ENCODE results near the gene ARHGAP19. TPM values are rescaled to one million over a fixed set of nuclear protein-coding genes. Genes with fewer than 3 reads are reported as not detected.
A peak's percentile ranks its signal among the peaks of the same experiment; 100 is the strongest.

Gene ARHGAP19
- total RNA-seq, 3 donors from 2014 or later = 5.9 to 10.7 (median 8.8) TPM

DNA sequence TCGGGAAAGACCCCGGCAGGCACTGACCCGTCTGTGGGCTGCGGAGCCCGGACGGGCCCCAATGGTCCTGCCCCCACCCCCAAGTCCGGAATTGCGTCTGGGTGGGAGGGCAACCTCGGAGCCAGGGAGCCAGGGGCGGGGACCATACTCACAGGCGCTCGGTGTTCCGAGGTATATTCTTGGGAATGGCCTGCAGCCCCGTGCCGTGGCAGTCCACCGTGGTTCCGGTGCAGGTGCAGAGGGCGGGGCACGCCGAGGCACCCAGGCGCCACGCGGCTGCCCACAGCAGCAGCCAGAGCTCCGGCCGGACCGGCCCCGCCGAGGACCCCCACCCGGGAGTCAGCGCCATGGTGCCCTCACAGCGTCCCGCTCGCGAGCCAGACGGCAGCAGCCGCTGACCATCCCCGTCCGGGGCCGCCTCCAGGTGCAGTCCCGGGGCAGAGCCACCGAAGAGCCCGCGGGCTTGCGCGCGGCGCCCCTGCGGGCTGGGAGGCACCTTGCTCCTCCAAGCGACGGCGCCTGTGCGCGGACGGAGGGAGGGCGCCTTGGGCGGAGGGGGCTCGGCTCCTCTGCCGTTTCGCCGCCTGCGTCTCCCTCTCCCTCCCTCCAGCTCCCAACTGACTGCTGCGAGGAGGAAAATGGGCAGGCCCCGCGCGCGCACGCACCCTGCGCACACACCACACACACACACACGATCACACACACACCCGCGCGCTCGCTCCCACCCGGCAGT, 106.9 kb downstream of the ARHGAP19 start, which contains the start of gene SLIT1:
Gene SLIT1, minus strand, starts transcription at position 634 of the 733 bp plus-strand sequence. Its CDS starts 285 bp downstream, at position 349.
- peaks cover 5% of the 10 kb centered on the region for H3K4me1 ChIP-seq (ENCODE audit: low read depth)
- TF ChIP-seq, protein P1, sequence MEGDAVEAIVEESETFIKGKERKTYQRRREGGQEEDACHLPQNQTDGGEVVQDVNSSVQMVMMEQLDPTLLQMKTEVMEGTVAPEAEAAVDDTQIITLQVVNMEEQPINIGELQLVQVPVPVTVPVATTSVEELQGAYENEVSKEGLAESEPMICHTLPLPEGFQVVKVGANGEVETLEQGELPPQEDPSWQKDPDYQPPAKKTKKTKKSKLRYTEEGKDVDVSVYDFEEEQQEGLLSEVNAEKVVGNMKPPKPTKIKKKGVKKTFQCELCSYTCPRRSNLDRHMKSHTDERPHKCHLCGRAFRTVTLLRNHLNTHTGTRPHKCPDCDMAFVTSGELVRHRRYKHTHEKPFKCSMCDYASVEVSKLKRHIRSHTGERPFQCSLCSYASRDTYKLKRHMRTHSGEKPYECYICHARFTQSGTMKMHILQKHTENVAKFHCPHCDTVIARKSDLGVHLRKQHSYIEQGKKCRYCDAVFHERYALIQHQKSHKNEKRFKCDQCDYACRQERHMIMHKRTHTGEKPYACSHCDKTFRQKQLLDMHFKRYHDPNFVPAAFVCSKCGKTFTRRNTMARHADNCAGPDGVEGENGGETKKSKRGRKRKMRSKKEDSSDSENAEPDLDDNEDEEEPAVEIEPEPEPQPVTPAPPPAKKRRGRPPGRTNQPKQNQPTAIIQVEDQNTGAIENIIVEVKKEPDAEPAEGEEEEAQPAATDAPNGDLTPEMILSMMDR (IDR thresholded peaks at IDR 0.05) = no peak
- intact Hi-C loops (cut with DNase I, micrococcal nuclease) = no loop called here
- ATAC-seq (peak; percentile 12), DNase-seq (no peak)
- H3K9me3 ChIP-seq = no peaks in the 10 kb centered on the region
- H3K36me3 ChIP-seq (ENCODE audit: low read depth) = no peaks in the 10 kb centered on the region
- H3K4me3 ChIP-seq = no peak within 1 kb of the TSS

- peaks cover 5% of the 10 kb centered on the region for H3K4me1 ChIP-seq (ENCODE audit: low read depth)
- H3K9me3 ChIP-seq = no peaks in the 10 kb centered on the region
- ATAC-seq (no peak), DNase-seq (no peak)
- H3K36me3 ChIP-seq (ENCODE audit: low read depth) = no peaks in the 10 kb centered on the region
- H3K4me3 ChIP-seq = no peak overlapping the region
- intact Hi-C loops (cut with DNase I, micrococcal nuclease) = no loop called here
- TF ChIP-seq, protein P1 (IDR thresholded peaks at IDR 0.05) = no peak
Measured at GRCh38 chr10:97184971-97185325, 107.5 kb downstream of the ARHGAP19 start.

DNA sequence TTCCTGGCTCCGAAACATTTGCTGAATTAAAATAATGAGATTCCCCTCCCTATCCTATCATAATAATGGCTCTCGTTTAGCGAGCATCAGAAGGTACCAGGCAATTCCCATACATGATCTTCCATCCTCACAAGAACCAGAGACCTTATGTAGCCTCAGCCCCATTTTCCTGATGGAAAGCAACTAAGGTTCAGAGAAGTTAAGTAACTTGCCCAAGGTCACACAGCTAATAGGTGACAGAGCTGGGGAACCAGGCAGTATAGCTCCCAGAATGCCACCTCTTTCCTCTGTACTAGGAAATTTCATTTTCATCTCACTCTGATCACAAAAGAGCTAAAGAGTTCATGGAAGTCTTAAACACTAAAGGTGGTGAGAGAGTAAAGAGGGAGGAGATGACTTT, 109.1 kb downstream of the ARHGAP19 start:
- DNase-seq (no peak), ATAC-seq (no peak)
- TF ChIP-seq, protein P1 (IDR thresholded peaks at IDR 0.05) = no peak
- Histone ChIP-seq H3K9me3 (no peaks in the 10 kb centered on the region), H3K36me3 (ENCODE audit: low read depth) (no peaks in the 10 kb centered on the region), H3K4me1 (ENCODE audit: low read depth) (peaks cover 5% of the 10 kb centered on the region), H3K4me3 (no peak overlapping the region)
- intact Hi-C loops (cut with DNase I, micrococcal nuclease) = no loop called here

DNA sequence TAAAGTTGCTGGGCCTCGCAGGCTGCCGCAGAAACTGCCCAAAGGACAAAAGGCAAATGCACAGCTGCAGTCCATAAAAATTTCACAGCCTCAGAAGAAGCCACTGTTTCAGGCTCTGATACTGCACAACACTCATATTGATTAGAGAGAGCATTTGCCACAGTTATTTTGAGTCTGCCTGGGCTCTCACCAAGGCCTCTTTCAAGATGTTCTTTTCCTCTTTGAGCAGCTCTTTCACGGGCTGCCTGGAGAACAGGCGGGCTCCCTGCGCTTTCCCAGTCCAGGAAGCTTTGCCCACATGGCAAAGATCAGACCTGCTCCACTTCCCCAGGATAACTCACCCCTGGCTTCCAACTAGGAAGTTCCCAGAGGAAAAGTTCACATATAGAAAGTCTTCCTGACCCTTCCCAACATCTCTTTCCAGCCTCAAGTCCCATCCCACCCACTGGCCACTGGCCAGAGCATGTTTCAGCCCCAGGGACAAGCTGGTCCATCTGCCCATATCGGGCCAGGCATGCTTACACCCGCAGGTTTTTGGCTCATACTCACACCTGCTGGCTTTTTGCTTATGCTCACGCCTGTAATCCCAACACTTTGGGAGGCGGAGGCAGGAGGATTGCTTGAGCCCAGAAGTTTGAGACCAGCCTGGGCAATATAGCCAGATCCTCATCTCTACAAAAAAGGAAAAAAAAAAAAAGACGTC, 110.0 kb downstream of the ARHGAP19 start:
- Histone ChIP-seq H3K4me1 (ENCODE audit: low read depth) (peaks cover 5% of the 10 kb centered on the region), H3K4me3 (no peak overlapping the region), H3K9me3 (no peaks in the 10 kb centered on the region), H3K36me3 (ENCODE audit: low read depth) (no peaks in the 10 kb centered on the region)
- no peak for DNase-seq
- intact Hi-C loops (cut with DNase I, micrococcal nuclease) = no loop called here
- ATAC-seq = no peak
- TF ChIP-seq, protein P1 (IDR thresholded peaks at IDR 0.05) = no peak

GRCh38 chr10:97180986-97181385, 111.5 kb downstream of the ARHGAP19 start:
- no peak overlapping the region for H3K4me3 ChIP-seq
- H3K36me3 ChIP-seq (ENCODE audit: low read depth) = no peaks in the 10 kb centered on the region
- TF ChIP-seq, protein P1 (IDR thresholded peaks at IDR 0.05) = no peak
- no peak for ATAC-seq
- no peaks in the 10 kb centered on the region for H3K9me3 ChIP-seq
- H3K4me1 ChIP-seq (ENCODE audit: low read depth) = peaks cover 5% of the 10 kb centered on the region
- DNase-seq = no peak
- intact Hi-C loops (cut with DNase I, micrococcal nuclease) = no loop called here
